Pancreas (tissue), 10 donors: ENCODE measurements around the gene HHAT. TPM values are rescaled to one million over a fixed set of nuclear protein-coding genes. Genes with fewer than 3 reads are reported as not detected.

Source experiments
- ATAC-seq, 4 donors: fragments of 200-7000 bp; cut with Tn5 transposase; one replicate each; pipeline versions ENCODE4 v1.8.0 to v1.9.1; 2020; ENCODE audit warnings: mild to moderate bottlenecking in 4 of 4, moderate library complexity in 4 of 4
- DNase-seq, 6 donors: peaks; one replicate each; pipeline ENCODE4 v3.0.0-alpha.2; 2020
- FAIRE-seq: peaks from 2 replicates; lab custom pipeline; 2012; peaks lifted over from hg19 to GRCh38; lab: Jason Lieb, UNC
- H3K27ac ChIP-seq, 4 donors: fragments of 200-600 bp; sonication (generic); 1 replicate in 3 of 4; 2 replicates in 1 of 4; pipeline versions ENCODE4 v1.5.0 to v1.8.0; 2020
- H3K27me3 ChIP-seq, 4 donors: fragments of 200-600 bp; one replicate each; pipeline ENCODE4 v1.8.0; 2021
- H3K36me3 ChIP-seq, 3 donors: fragments of 200-600 bp; sonication (generic) in 1 of 3; one replicate each; pipeline versions ENCODE4 v1.5.0 to v1.8.0; 2020 to 2021
- H3K4me1 ChIP-seq, 3 donors: fragments of 200-600 bp; one replicate each; pipeline ENCODE4 v1.8.0; 2021
- H3K4me3 ChIP-seq, 4 donors: fragments of 200-600 bp; sonication (generic) in 2 of 4; one replicate each; pipeline versions ENCODE4 v1.5.0 to v1.8.0; 2020 to 2021
- H3K9me3 ChIP-seq, 4 donors: fragments of 200-600 bp; one replicate each; pipeline ENCODE4 v1.8.0; 2021
- WGBS, 2 donors: extraction: QIAGEN DNeasy Blood & Tissue Kit; methylation state at CpG; one replicate each; pipeline ENCODE4 v1.1.7; 2013; 5-methylcytosine and 5-hydroxymethylcytosine counted together
- intact Hi-C, 3 donors: fragments of 100-400 bp; cut with DNase I; formaldehyde crosslinking; loops; one replicate each; pipeline versions ENCODE4 v1.11.1 to v1.14.2; 2022
- polyA plus RNA-seq, 2 donors: library from polyadenylated mRNA; stranded (reverse); fragments of 200-250 nt; gene quantifications; one replicate each; pipeline ENCODE4 v1.2.3, GENCODE V29; 2013
- total RNA-seq, 6 donors: library from RNA; stranded (reverse); fragmentation: NEBNext Ultra II Directional in 4 of 6; extraction: Animal tissue kit (Norgen Biotek cat#: 25700) in 4 of 6; gene quantifications; one replicate each; pipeline versions ENCODE4 v1.2.1 to v1.2.4, GENCODE V29; 2021 to 2023
- TF ChIP-seq, protein P1 (sequence below), 4 donors: fragments of 200-600 bp; sonication (generic) in 3 of 4; IDR thresholded peaks; one replicate each; pipeline versions ENCODE4 v1.5.0 to v1.8.0; 2021; ENCODE audit warnings: antibody characterized with exemption in 4 of 4
- donor health status: healthy with polysubstance abuse.
- donor health status: DM: no; HTN: no; CAD: no; lungs with moderate emphysema.
- donor health status: DM: no; HTN: no; CAD: no.
- donor health status: control.
- donor health status: control.
- donor health status: Bipolar disorder and iron deficiency.
- donor health status: DM: yes; HTN: yes; CAD: no.
- donor health status: DM: no; HTN: no; CAD: no.
- donor health status: DM: no; HTN: no; CAD: no.
- donor health status: DM: yes; HTN: yes; CAD: no.

The HHAT gene
- total and polyA plus RNA-seq, 8 donors = 1.3 to 4.1 (median 2.4) TPM

DNA sequence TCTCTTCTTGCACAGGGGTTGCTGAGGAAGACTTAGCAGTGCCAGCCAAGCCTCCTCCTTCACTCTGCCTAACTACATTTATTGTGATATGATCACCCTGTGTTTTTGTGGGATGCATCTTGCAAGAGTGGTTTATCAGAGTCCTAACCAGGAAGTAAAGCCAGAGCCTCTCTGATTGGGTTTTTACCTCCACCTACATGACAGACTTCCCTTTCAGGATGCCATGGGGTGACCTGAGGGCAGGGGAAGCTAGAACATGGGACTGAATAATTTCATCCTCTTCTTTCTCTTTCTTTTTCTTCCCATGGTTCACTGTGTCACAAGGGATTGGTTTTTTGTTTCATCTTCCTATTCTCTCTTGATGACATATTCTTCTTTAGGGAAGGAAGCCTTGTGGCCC lies 146.6 kb downstream of the HHAT start:
- TF ChIP-seq, protein P1, sequence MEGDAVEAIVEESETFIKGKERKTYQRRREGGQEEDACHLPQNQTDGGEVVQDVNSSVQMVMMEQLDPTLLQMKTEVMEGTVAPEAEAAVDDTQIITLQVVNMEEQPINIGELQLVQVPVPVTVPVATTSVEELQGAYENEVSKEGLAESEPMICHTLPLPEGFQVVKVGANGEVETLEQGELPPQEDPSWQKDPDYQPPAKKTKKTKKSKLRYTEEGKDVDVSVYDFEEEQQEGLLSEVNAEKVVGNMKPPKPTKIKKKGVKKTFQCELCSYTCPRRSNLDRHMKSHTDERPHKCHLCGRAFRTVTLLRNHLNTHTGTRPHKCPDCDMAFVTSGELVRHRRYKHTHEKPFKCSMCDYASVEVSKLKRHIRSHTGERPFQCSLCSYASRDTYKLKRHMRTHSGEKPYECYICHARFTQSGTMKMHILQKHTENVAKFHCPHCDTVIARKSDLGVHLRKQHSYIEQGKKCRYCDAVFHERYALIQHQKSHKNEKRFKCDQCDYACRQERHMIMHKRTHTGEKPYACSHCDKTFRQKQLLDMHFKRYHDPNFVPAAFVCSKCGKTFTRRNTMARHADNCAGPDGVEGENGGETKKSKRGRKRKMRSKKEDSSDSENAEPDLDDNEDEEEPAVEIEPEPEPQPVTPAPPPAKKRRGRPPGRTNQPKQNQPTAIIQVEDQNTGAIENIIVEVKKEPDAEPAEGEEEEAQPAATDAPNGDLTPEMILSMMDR (IDR thresholded peaks at IDR 0.05) = no peak
- ATAC-seq = no peak
- Histone ChIP-seq H3K27me3 (no peaks in the 10 kb centered on the region), H3K4me3 (no peak overlapping the region), H3K36me3 (no peaks in the 10 kb centered on the region), H3K9me3 (no peaks in the 10 kb centered on the region), H3K27ac (no peak overlapping the region), H3K4me1 (no peaks in the 10 kb centered on the region)
- intact Hi-C loops = no loop called here
- FAIRE-seq = no peak
- no peak for DNase-seq

DNA sequence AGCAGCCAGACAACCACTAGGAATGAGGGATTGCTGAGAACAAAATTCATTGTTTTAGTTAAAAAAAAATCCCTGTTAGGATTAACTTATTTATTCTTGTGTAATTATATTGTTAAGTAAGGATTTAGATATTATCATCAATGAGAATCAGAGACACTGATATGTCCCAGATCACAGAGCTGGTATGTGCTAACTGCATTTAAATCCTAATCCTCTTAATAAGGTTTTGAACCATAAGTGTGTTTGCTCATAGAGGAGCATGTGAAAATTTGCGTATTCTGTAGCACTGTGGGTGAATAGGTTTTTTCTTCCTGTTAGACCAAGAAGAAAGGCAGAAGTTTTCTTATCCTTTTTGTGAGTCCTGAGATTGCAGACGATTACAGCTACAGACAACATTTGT lies 147.1 kb downstream of the HHAT start:
- no peak for ATAC-seq
- H3K4me1 ChIP-seq = no peaks in the 10 kb centered on the region
- DNase-seq = no peak
- no peak for FAIRE-seq
- H3K4me3 ChIP-seq = no peak overlapping the region
- H3K9me3 ChIP-seq = no peaks in the 10 kb centered on the region
- no peak overlapping the region for H3K27ac ChIP-seq
- intact Hi-C loops = no loop called here
- WGBS, 2 donors = 46 to 74% methylated on average over 2 of the region's 2 CpGs
- H3K36me3 ChIP-seq = no peaks in the 10 kb centered on the region
- no peaks in the 10 kb centered on the region for H3K27me3 ChIP-seq
- TF ChIP-seq, protein P1 (IDR thresholded peaks at IDR 0.05) = no peak

DNA sequence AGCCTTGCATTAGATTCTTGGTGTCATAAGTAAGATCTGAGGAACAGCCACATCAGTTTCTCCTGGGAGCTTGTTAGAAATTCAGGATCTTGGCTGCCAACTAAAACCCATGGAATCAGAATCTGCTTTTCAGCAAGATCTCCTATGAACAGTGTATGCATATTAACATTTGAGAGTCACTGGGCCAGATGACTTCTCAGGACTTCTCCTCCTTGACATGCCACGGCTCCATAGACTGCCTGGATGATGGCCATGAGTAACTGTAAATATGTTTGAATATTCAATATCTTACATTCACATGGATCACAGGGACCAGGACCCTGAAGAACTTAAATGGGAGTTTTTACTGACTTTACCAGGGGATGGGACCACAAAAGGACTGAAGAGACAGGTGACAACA lies 148.0 kb downstream of the HHAT start:
- intact Hi-C loops = no loop called here

DNA sequence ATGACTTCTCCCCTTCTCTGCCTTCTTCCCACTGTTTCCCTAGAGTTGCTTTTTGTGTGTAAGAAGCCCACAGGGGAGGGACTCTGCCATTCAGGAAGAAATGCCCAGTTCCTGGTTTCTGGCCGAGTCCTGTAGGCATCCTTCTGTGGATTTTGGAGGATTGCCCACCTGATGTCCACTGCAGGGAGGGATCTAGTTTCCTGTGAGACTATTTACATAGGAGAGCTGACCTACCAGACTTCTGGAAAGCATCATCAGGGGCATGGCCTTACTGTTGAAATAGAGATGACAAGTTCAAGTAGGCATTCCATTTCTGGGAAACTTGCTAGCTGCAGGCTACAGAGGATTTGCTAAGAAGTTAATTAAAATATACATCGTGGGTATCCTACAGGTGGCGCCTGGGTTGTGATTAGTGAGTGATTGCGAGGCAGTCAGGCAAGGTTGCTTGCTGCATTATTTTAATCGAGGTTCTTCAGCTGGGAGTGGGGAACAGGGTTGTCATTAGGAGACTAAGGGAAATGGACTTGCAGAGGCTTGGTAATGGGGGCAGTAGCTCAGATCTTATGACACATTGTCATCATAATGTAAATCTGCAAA lies 148.7 kb downstream of the HHAT start:
- FAIRE-seq = no peak
- Histone ChIP-seq H3K4me1 (no peaks in the 10 kb centered on the region), H3K27ac (no peak overlapping the region), H3K9me3 (no peaks in the 10 kb centered on the region), H3K27me3 (no peaks in the 10 kb centered on the region), H3K36me3 (no peaks in the 10 kb centered on the region), H3K4me3 (no peak overlapping the region)
- intact Hi-C loops = no loop called here
- peak in 1 of 6 donors; percentile 2 for DNase-seq
- peak in 2 of 4 donors; percentile 22 to 24 for ATAC-seq
- TF ChIP-seq, protein P1 (IDR thresholded peaks at IDR 0.05) = no peak
- 46 to 50% methylated on average over 5 of the region's 5 CpGs for WGBS, 2 donors

More for the DNA sequence above, 148.0 kb downstream of the HHAT start:
- DNase-seq (no peak), FAIRE-seq (no peak), ATAC-seq (no peak)
- WGBS, 2 donors = 91 to 96% methylated on average over 1 of the region's 1 CpG
- no peak overlapping the region for H3K27ac ChIP-seq
- no peaks in the 10 kb centered on the region for H3K36me3 ChIP-seq
- TF ChIP-seq, protein P1 (IDR thresholded peaks at IDR 0.05) = no peak
- H3K4me1 ChIP-seq = no peaks in the 10 kb centered on the region
- H3K27me3 ChIP-seq = no peaks in the 10 kb centered on the region
- H3K9me3 ChIP-seq = no peaks in the 10 kb centered on the region
- H3K4me3 ChIP-seq = no peak overlapping the region

DNA sequence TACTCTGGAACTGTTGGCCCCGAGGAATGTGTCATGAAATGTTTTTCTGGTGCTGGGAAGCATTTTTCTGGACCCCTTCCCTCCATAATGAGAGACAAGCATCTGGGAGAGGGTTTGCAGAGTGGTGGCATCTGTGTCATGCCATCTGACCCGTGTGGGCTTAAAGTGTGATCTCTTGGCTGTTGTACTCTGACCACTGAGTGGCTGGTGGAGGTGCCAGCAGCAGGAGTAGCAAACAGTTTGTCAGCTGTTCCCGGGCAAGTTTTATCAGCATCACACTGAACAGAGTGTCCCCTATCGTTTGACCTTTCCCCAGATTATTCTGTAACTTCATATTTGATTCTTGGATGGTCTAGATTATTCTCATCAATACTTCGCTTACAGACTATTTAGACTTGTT lies 150.1 kb downstream of the HHAT start:
- WGBS, 2 donors = 68 to 69% methylated on average over 5 of the region's 5 CpGs
- TF ChIP-seq, protein P1 (IDR thresholded peaks at IDR 0.05) = no peak
- Histone ChIP-seq H3K36me3 (no peaks in the 10 kb centered on the region), H3K4me1 (no peaks in the 10 kb centered on the region), H3K4me3 (no peak overlapping the region), H3K9me3 (no peaks in the 10 kb centered on the region), H3K27me3 (no peaks in the 10 kb centered on the region), H3K27ac (no peak overlapping the region)
- DNase-seq (no peak), FAIRE-seq (no peak), ATAC-seq (no peak)
- intact Hi-C loops = no loop called here
